Left ventricle myocardium inferior (tissue), 1 donor: ENCODE measurements around the gene ARSA. TPM values are rescaled to one million over a fixed set of nuclear protein-coding genes. Genes with fewer than 3 reads are reported as not detected.
A peak's percentile ranks its signal among the peaks of the same experiment; 100 is the strongest.

Source experiments
- DNase-seq: peaks from one replicate; pipeline ENCODE4 v3.0.0-alpha.2; 2020
- H3K27ac ChIP-seq: fragments of 200-600 bp; replicated peaks from 2 replicates; pipeline ENCODE4 v1.8.0; 2021
- H3K27me3 ChIP-seq: fragments of 200-600 bp; 2 replicates; pipeline ENCODE4 v1.8.0; 2021; ENCODE audit warnings: low read depth
- H3K36me3 ChIP-seq: fragments of 200-600 bp; 2 replicates; pipeline ENCODE4 v1.8.0; 2021
- H3K4me1 ChIP-seq: fragments of 200-600 bp; 2 replicates; pipeline ENCODE4 v1.8.0; 2021
- H3K4me3 ChIP-seq: fragments of 200-600 bp; 2 replicates; pipeline ENCODE4 v1.8.0; 2021; ENCODE audit warnings: mild to moderate bottlenecking, moderate library complexity
- H3K9me3 ChIP-seq: fragments of 200-600 bp; replicated peaks from 2 replicates; pipeline ENCODE4 v1.8.0; 2021
- CTCF ChIP-seq: fragments of 200-600 bp; IDR thresholded peaks from 2 replicates; pipeline ENCODE4 v1.8.0; 2021; ENCODE audit warnings: antibody characterized with exemption, mild to moderate bottlenecking, borderline replicate concordance
- intact Hi-C: fragments of 100-400 bp; cut with micrococcal nuclease; formaldehyde crosslinking; loops from one replicate; pipeline ENCODE4 v1.11.0; 2022
- total RNA-seq: library from RNA; stranded (reverse); fragmentation: NEBNext Ultra II Directional; extraction: Animal tissue kit (Norgen Biotek cat#: 25700); gene quantifications from one replicate; pipeline ENCODE4 v1.2.1, GENCODE V29; 2021
- donor health status: DM: no; HTN: yes; CAD: no; lungs with severe emphysema.

Gene ARSA
- total RNA-seq, 1 donor from 2014 or later: 23.5 TPM

GRCh38 chr22:50576806-50577696 lies 50.9 kb downstream of the ARSA start:
- H3K4me3 ChIP-seq: peak overlapping the region; percentile 73
- intact Hi-C loops: no loop called here
- H3K36me3 ChIP-seq: peaks cover 52% of the 10 kb centered on the region

GRCh38 chr22:50576070-50576469 lies 51.9 kb downstream of the ARSA start:
- H3K36me3 ChIP-seq: peaks cover 59% of the 10 kb centered on the region
- no peaks in the 10 kb centered on the region for H3K9me3 ChIP-seq
- H3K4me3 ChIP-seq: peak overlapping the region; percentile 73
- peak overlapping the region; percentile 99 for H3K27ac ChIP-seq
- peak; percentile 54 for TF ChIP-seq CTCF
- DNase-seq: no peak
- no peaks in the 10 kb centered on the region for H3K27me3 ChIP-seq
- intact Hi-C loops: no loop called here
- peaks cover 85% of the 10 kb centered on the region for H3K4me1 ChIP-seq

More at GRCh38 chr22:50576806-50577696, 50.9 kb downstream of the ARSA start:
- Histone ChIP-seq H3K27ac (peak overlapping the region; percentile 99), H3K4me1 (peaks cover 85% of the 10 kb centered on the region), H3K9me3 (no peaks in the 10 kb centered on the region), H3K27me3 (no peaks in the 10 kb centered on the region)
- TF ChIP-seq CTCF: no peak
- DNase-seq: no peak

GRCh38 chr22:50575426-50575941 lies 52.5 kb downstream of the ARSA start:
- Histone ChIP-seq H3K9me3 (no peaks in the 10 kb centered on the region), H3K27me3 (no peaks in the 10 kb centered on the region), H3K4me3 (peak overlapping the region; percentile 73), H3K4me1 (peaks cover 85% of the 10 kb centered on the region), H3K27ac (peak overlapping the region; percentile 99), H3K36me3 (peaks cover 61% of the 10 kb centered on the region)
- intact Hi-C loops: no loop called here
- DNase-seq: no peak
- TF ChIP-seq CTCF: no peak

Other genes starting within 250 kb of the ARSA start
- 55.8 TPM for gene SBF1, start 153.1 kb downstream of the ARSA start, total RNA-seq
- gene ADM2, start 146.6 kb downstream of the ARSA start, total RNA-seq: not detected
- not detected for gene MIOX, start 141.3 kb downstream of the ARSA start, total RNA-seq
- gene LMF2, start 120.5 kb downstream of the ARSA start, total RNA-seq: 23.4 TPM
- gene NCAPH2, start 119.9 kb downstream of the ARSA start, total RNA-seq: 27.7 TPM
- not detected for gene SCO2, start 102.6 kb downstream of the ARSA start, total RNA-seq
- gene TYMP, start 98.1 kb downstream of the ARSA start, total RNA-seq: 11.6 TPM
- gene KLHDC7B, start 82.3 kb downstream of the ARSA start, total RNA-seq: not detected
- not detected for gene SYCE3, start 65.2 kb downstream of the ARSA start, total RNA-seq
- 394 TPM for gene CPT1B, start 49.7 kb downstream of the ARSA start, total RNA-seq
- 36.0 TPM for gene CHKB, start 45.3 kb downstream of the ARSA start, total RNA-seq
- gene MAPK8IP2, start 27.4 kb downstream of the ARSA start, total RNA-seq: 0.33 TPM
- gene SHANK3, start 44.7 kb upstream of the ARSA start, total RNA-seq: 23.1 TPM
- 0.30 TPM for gene ACR, start 110.1 kb upstream of the ARSA start, total RNA-seq
- gene RABL2B, start 155.5 kb upstream of the ARSA start, total RNA-seq: 8.7 TPM